H1 (cell line): ENCODE measurements around the gene CDC42BPB. TPM values are rescaled to one million over a fixed set of nuclear protein-coding genes. Genes with fewer than 3 reads are reported as not detected.

Experiments used
- CTCF ChIA-PET: fragments of 300-600 bp; sonication (Branson Sonifier 250); formaldehyde crosslinking; loops from one replicate; lab custom pipeline; 2021; ENCODE audit not compliant: partially characterized antibody; lab: Charles Lee
- POLR2A ChIA-PET: fragments of 300-600 bp; sonication (Branson Sonifier 250); formaldehyde crosslinking; loops from one replicate; lab custom pipeline; 2021; ENCODE audit warnings: inconsistent platforms; ENCODE audit not compliant: partially characterized antibody; lab: Charles Lee
- DNase-seq, 2 experiments: peaks; one replicate each; pipeline versions ENCODE4 v3.0.0 to v3.0.0-alpha.2; 2010 to 2022; ENCODE audit warnings: low spot score in 2 of 2, low read depth in 1 of 2, mixed read lengths in 1 of 2
- FAIRE-seq: peaks from 2 replicates; lab custom pipeline; 2011; peaks lifted over from hg19 to GRCh38; lab: Jason Lieb, UNC
- H2AFZ ChIP-seq: 2 replicates; pipeline ENCODE4 v1.8.1; 2012; ENCODE audit warnings: low read length, inconsistent platforms
- H2AK5ac ChIP-seq: 2 replicates; pipeline ENCODE4 v1.6.1; 2013; ENCODE audit warnings: low read depth, low read length
- H2BK120ac ChIP-seq: replicated peaks from 2 replicates; pipeline ENCODE3; 2013; ENCODE audit warnings: low read depth, low read length, inconsistent platforms
- H2BK12ac ChIP-seq: 2 replicates; pipeline ENCODE4 v1.6.1; 2013; ENCODE audit warnings: low read depth, low read length
- H2BK15ac ChIP-seq: 2 replicates; pipeline ENCODE4 v1.6.1; 2013; ENCODE audit warnings: low read length
- H2BK20ac ChIP-seq: 2 replicates; pipeline ENCODE4 v1.6.1; 2013; ENCODE audit warnings: low read length
- H2BK5ac ChIP-seq: 2 replicates; pipeline ENCODE4 v1.6.1; 2013; ENCODE audit warnings: low read depth, low read length
- H3K14ac ChIP-seq: 2 replicates; pipeline ENCODE4 v1.6.1; 2013; ENCODE audit warnings: inconsistent platforms; ENCODE audit not compliant: insufficient read length
- H3K18ac ChIP-seq: 2 replicates; pipeline ENCODE4 v1.6.1; 2013; ENCODE audit warnings: low read length; ENCODE audit errors: extremely low read depth
- H3K23ac ChIP-seq: 2 replicates; pipeline ENCODE4 v1.6.1; 2013; ENCODE audit warnings: inconsistent platforms; ENCODE audit not compliant: insufficient read length
- H3K23me2 ChIP-seq: 2 replicates; pipeline ENCODE4 v1.6.1; 2013; ENCODE audit warnings: low read depth, low read length
- H3K27ac ChIP-seq: 2 replicates; pipeline ENCODE4 v1.6.1; 2011; ENCODE audit warnings: low read depth, low read length, inconsistent platforms
- H3K27me3 ChIP-seq, 4 experiments: replicated peaks in 1 of 4; 1 replicate in 1 of 4; 2 replicates in 3 of 4; pipeline versions ENCODE4 v1.6.1 to v1.8.1; 2011 to 2013; ENCODE audit warnings: low read length in 3 of 4, mild to moderate bottlenecking in 3 of 4, inconsistent platforms in 2 of 4, mixed read lengths in 2 of 4, moderate library complexity in 1 of 4; ENCODE audit not compliant: control insufficient read depth in 3 of 4, insufficient read depth in 3 of 4; ENCODE audit errors: extremely low read depth in 1 of 4
- H3K36me3 ChIP-seq, 4 experiments: 2 replicates each; pipeline versions ENCODE4 v1.6.1 to v1.8.1; 2011 to 2013; ENCODE audit warnings: mild to moderate bottlenecking in 4 of 4, low read length in 3 of 4, moderate library complexity in 2 of 4, control low read depth in 1 of 4, inconsistent platforms in 1 of 4; ENCODE audit not compliant: insufficient read depth in 4 of 4, control insufficient read depth in 2 of 4
- H3K4ac ChIP-seq: replicated peaks from 2 replicates; pipeline ENCODE3; 2013; ENCODE audit warnings: low read length, low read depth, mixed read lengths, inconsistent platforms; ENCODE audit not compliant: insufficient read length
- H3K4me1 ChIP-seq, 4 experiments: replicated peaks in 1 of 4; 1 replicate in 1 of 4; 2 replicates in 3 of 4; pipeline versions ENCODE4 v1.6.1 to v1.8.1; 2011 to 2013; ENCODE audit warnings: low read length in 3 of 4, inconsistent platforms in 2 of 4, mixed read lengths in 1 of 4; ENCODE audit not compliant: insufficient read depth in 4 of 4, control insufficient read depth in 3 of 4
- H3K4me2 ChIP-seq, 2 experiments: 2 replicates each; pipeline versions ENCODE4 v1.6.1 to v1.8.1; 2011 to 2013; ENCODE audit warnings: low read depth in 2 of 2, low read length in 2 of 2, control low read depth in 1 of 2, inconsistent platforms in 1 of 2, mild to moderate bottlenecking in 1 of 2; ENCODE audit not compliant: insufficient read depth in 1 of 2
- H3K4me3 ChIP-seq, 4 experiments: fragments of 200-600, 300-600 bp in 1 of 4; sonication (generic), shearing (Covaris generic), sonication (Bioruptor Twin) in 1 of 4; 2 replicates each; pipeline versions ENCODE4 v1.5.1 to v1.8.1; 2011 to 2016; ENCODE audit warnings: low read length in 4 of 4, low read depth in 3 of 4, control low read depth in 2 of 4, inconsistent platforms in 2 of 4, mild to moderate bottlenecking in 2 of 4, mixed read lengths in 1 of 4, moderate library complexity in 1 of 4; ENCODE audit not compliant: insufficient read depth in 2 of 4; ENCODE audit errors: extremely low read depth in 1 of 4
- H3K56ac ChIP-seq: replicated peaks from 2 replicates; pipeline ENCODE3; 2013; ENCODE audit warnings: low read depth, mild to moderate bottlenecking, mixed read lengths, low read length, inconsistent platforms; ENCODE audit not compliant: insufficient read length
- H3K79me1 ChIP-seq: 2 replicates; pipeline ENCODE4 v1.6.1; 2013; ENCODE audit warnings: low read depth, low read length, control low read depth
- H3K79me2 ChIP-seq, 2 experiments: 2 replicates each; pipeline versions ENCODE4 v1.6.1 to v1.8.1; 2012 to 2013; ENCODE audit warnings: low read length in 2 of 2, mild to moderate bottlenecking in 2 of 2, inconsistent platforms in 1 of 2; ENCODE audit not compliant: insufficient read depth in 2 of 2, control insufficient read depth in 1 of 2
- H3K9ac ChIP-seq, 4 experiments: replicated peaks in 1 of 4; 1 replicate in 1 of 4; 2 replicates in 3 of 4; pipeline versions ENCODE4 v1.6.1 to v1.8.1; 2011 to 2013; ENCODE audit warnings: low read depth in 3 of 4, low read length in 3 of 4, control low read depth in 2 of 4, mild to moderate bottlenecking in 2 of 4, moderate library complexity in 2 of 4, inconsistent platforms in 1 of 4; ENCODE audit errors: extremely low read depth in 1 of 4
- H3K9me3 ChIP-seq, 2 experiments: 2 replicates each; pipeline versions ENCODE4 v1.6.1 to v1.8.1; 2012 to 2013; ENCODE audit warnings: mild to moderate bottlenecking in 2 of 2, moderate library complexity in 2 of 2, control low read depth in 1 of 2, inconsistent platforms in 1 of 2, low read depth in 1 of 2, low read length in 1 of 2, mixed read lengths in 1 of 2; ENCODE audit not compliant: insufficient read depth in 2 of 2
- H4K20me1 ChIP-seq, 2 experiments: replicated peaks in 1 of 2; 2 replicates each; pipeline versions ENCODE3 to v1.8.1; 2011 to 2013; ENCODE audit warnings: inconsistent platforms in 2 of 2, low read length in 2 of 2, mild to moderate bottlenecking in 1 of 2; ENCODE audit not compliant: insufficient read depth in 2 of 2, control insufficient read depth in 1 of 2
- H4K5ac ChIP-seq: 2 replicates; pipeline ENCODE4 v1.6.1; 2013; ENCODE audit warnings: low read length, low read depth, mixed read lengths, inconsistent platforms; ENCODE audit not compliant: insufficient read length
- H4K8ac ChIP-seq: 2 replicates; pipeline ENCODE4 v1.8.0; 2013; ENCODE audit warnings: mild to moderate bottlenecking, moderate library complexity, low read length, inconsistent platforms; ENCODE audit not compliant: insufficient read depth; ENCODE audit errors: extremely low read depth
- H4K91ac ChIP-seq: replicated peaks from 2 replicates; pipeline ENCODE3; 2013; ENCODE audit warnings: low read length, mixed read lengths, inconsistent platforms; ENCODE audit not compliant: insufficient read length
- ATF3 ChIP-seq: IDR thresholded peaks from 2 replicates; pipeline ENCODE4 v1.6.1; 2011; ENCODE audit warnings: low read depth, mild to moderate bottlenecking, low read length; ENCODE audit not compliant: insufficient read depth
- KDM1A ChIP-seq: fragments of 200-600, 300-600 bp; sonication (generic); IDR thresholded peaks from 2 replicates; pipeline ENCODE4 v1.7.1; 2016; ENCODE audit warnings: mild to moderate bottlenecking, low read length, borderline replicate concordance
- SP1 ChIP-seq: IDR thresholded peaks from 2 replicates; pipeline ENCODE4 v1.6.1; 2011; ENCODE audit warnings: low read depth, low read length
- TEAD4 ChIP-seq: IDR thresholded peaks from 2 replicates; pipeline ENCODE4 v1.6.1; 2012; ENCODE audit warnings: low read depth, low read length, inconsistent platforms, mixed read lengths
- WGBS, 2 experiments: shearing (Covaris generic) in 1 of 2; methylation state at CpG; one replicate each; pipeline versions ENCODE4 v1.1.6 to v1.1.7; 2013 to 2015; ENCODE audit warnings: low lambda C conversion rate in 2 of 2, mixed read lengths in 2 of 2, inconsistent platforms in 1 of 2, low coverage in 1 of 2, missing lambda C conversion rate in 1 of 2; ENCODE audit not compliant: insufficient replicate concordance in 2 of 2, insufficient coverage in 1 of 2, insufficient read length in 1 of 2; ENCODE audit errors: extremely low coverage in 1 of 2, missing lambda C conversion rate in 1 of 2; 5-methylcytosine and 5-hydroxymethylcytosine counted together
- polyA plus RNA-seq, 7 experiments: library from polyadenylated mRNA; depleted of rRNA in 3 of 7; stranded (reverse) in 5 of 7; unstranded in 2 of 7; fragments of >200 nt in 5 of 7; fragments of 200-250 nt in 2 of 7; gene quantifications; 1 replicate in 5 of 7; 2 replicates in 1 of 7; 4 replicates in 1 of 7; pipeline versions ENCODE4 v1.2.1 to v1.2.3, GENCODE V29; 2011 to 2013; ENCODE audit warnings: missing spikeins in 2 of 7, mixed read lengths in 2 of 7
- total RNA-seq: library from RNA; stranded (reverse); fragmentation: NEBNext Ultra II Directional; extraction: Animal tissue kit (Norgen Biotek cat#: 25700); gene quantifications from 2 replicates; pipeline ENCODE4 v1.2.1, GENCODE V29; 2021

Gene CDC42BPB
- total and polyA plus RNA-seq, 2 of the 8 experiments (the other 6 are each of a cell fraction or from before 2014, with no cell fraction given) = 51.2 to 88.2 TPM

- Histone ChIP-seq H2AFZ (no peak overlapping the region), H3K23ac (no peak overlapping the region), H3K23me2 (peaks cover 3% of the 10 kb centered on the region; the same call in 1 of the 2 replicates), H3K36me3 (no peaks in the 10 kb centered on the region), H3K27ac (no peak overlapping the region), H3K18ac (no peak overlapping the region), H4K91ac (no peak overlapping the region), H3K79me2 (no peaks in the 10 kb centered on the region), H3K4me3 (no peak overlapping the region), H3K56ac (no peak overlapping the region), H4K5ac (no peak overlapping the region), H3K9me3 (no peaks in the 10 kb centered on the region), H4K8ac (peak overlapping the region; percentile 20; the same call in 1 of the 2 replicates), H2AK5ac (no peak overlapping the region), H2BK5ac (no peak overlapping the region), H2BK120ac (no peak overlapping the region), H3K79me1 (no peaks in the 10 kb centered on the region), H3K14ac (no peak overlapping the region), H2BK20ac (peak overlapping the region; percentile 32; the same call in 1 of the 2 replicates), H3K4ac (no peak overlapping the region), H2BK12ac (peak overlapping the region; percentile 50; the same call in 1 of the 2 replicates), H2BK15ac (0 out of 2 replicates have a peak overlapping the region, but pooled peaks have one; percentile 10), H4K20me1 (peaks cover 0 to 3% of the 10 kb centered on the region in 2 experiments), H3K9ac (no peak overlapping the region), H3K4me2 (no peak overlapping the region; a peak in 1 of 4 replicates), H3K4me1 (peaks cover 0 to 31% (median 17%) of the 10 kb centered on the region in 4 experiments; a peak in 6 of 7 replicates), H3K27me3 (peaks cover 7 to 42% (median 34%) of the 10 kb centered on the region in 4 experiments)
- POLR2A ChIA-PET = interaction anchor here (0.6 to 1.3 kb wide), 6 partner anchors 9 to 485 kb away, joined by 3 to 4 read pairs (median 3); no protein-coding TSS in a partner anchor
- TF ChIP-seq KDM1A (no peak), ATF3 (no peak), TEAD4 (no peak), SP1 (0 out of 2 replicates have a peak, but pooled peaks have one; percentile 23)
- WGBS, 2 experiments = 79% methylated on average over 23 of the region's 25 CpGs; no CpG with 5 or more reads in 1 of the 2 experiments
- FAIRE-seq (no peak), DNase-seq (no peak)
- CTCF ChIA-PET = interaction anchor here (0.7 to 10.4 kb wide), 13 partner anchors 8 to 278 kb away, joined by 3 to 276 read pairs (median 4); partner anchors contain the start of genes LBHD2 and TNFAIP2
Observed at GRCh38 chr14:103100281-103101121, 43.2 kb upstream of the CDC42BPB start.
